PC-3 (cell line): Measurements from ENCODE around the gene DLG2.

Source experiments
- CTCF ChIP-seq: fragments of 300-600 bp; sonication (generic); conservative IDR thresholded peaks from 2 replicates; pipeline ENCODE4 v1.5.1; 2017; ENCODE audit warnings: antibody characterized with exemption, low read depth, mild to moderate bottlenecking, low read length
- EZH2 ChIP-seq: fragments of 300-600 bp; sonication (generic); IDR thresholded peaks from one replicate; pipeline ENCODE4 v1.6.1; 2017; ENCODE audit warnings: antibody characterized with exemption, mild to moderate bottlenecking, low read length; ENCODE audit not compliant: unreplicated experiment

GRCh38 chr11:84188521-84188920 lies 1438.6 kb downstream of the DLG2 start:
- TF ChIP-seq CTCF, result no peak
- no peak for TF ChIP-seq EZH2
